GM12874 (cell line): Measurements from ENCODE around the gene BNIPL.

Source experiments
- CTCF ChIP-seq: IDR thresholded peaks from 2 replicates; pipeline ENCODE4 v1.5.1; 2011; ENCODE audit warnings: low read depth, mild to moderate bottlenecking, control low read depth, low read length, moderate library complexity; ENCODE audit not compliant: insufficient read depth

BNIPL gene

GRCh38 chr1:151067185-151067584 lies 30.8 kb downstream of the BNIPL start:
- TF ChIP-seq CTCF = no peak

- TF ChIP-seq CTCF = no peak
These were observed 32.7 kb downstream of the BNIPL start for GRCh38 chr1:151069103-151069486.

- peak; percentile 99 for TF ChIP-seq CTCF
These were observed 34.3 kb downstream of the BNIPL start, which contains the start of gene GABPB2 for GRCh38 chr1:151070474-151071276. Gene GABPB2 (plus strand): TSS chr1:151070761. CDS start chr1:151088190, 17,429 bp downstream.

- TF ChIP-seq CTCF = no peak
These were observed 35.8 kb downstream of the BNIPL start for GRCh38 chr1:151072224-151072623.

- TF ChIP-seq CTCF = no peak
These were observed 49.7 kb downstream of the BNIPL start for GRCh38 chr1:151085953-151086559.
